Medulla oblongata (tissue), 1 donor: ENCODE measurements around the gene C10orf95.
"Not testable (repeated sequence)": the region's sequence is repeated elsewhere in the genome, so short reads cannot be mapped to it uniquely, and the experiment has no call there.

Experiments
- DNase-seq: peaks from one replicate; pipeline ENCODE4 v3.0.0-alpha.2; 2015; ENCODE audit errors: extremely low spot score

C10orf95 gene

GRCh38 chr10:102451105-102451969 is at the start of gene C10orf95:
TSS of gene C10orf95 (minus strand) at chr10:102451543. CDS start at chr10:102451093, 450 bp downstream.
- DNase-seq, result peak; percentile 14

- not testable (repeated sequence) for DNase-seq
Observed at GRCh38 chr10:102500686-102501085, 49.3 kb upstream of the C10orf95 start.

- no peak for DNase-seq
Observed at GRCh38 chr10:102499356-102499755, 48.0 kb upstream of the C10orf95 start.

- DNase-seq, result no peak
Observed at GRCh38 chr10:102497545-102497944, 46.2 kb upstream of the C10orf95 start.

GRCh38 chr10:102493771-102494170 is 42.4 kb upstream of the C10orf95 start:
- no peak for DNase-seq

- peak; percentile 87 for DNase-seq
Observed at GRCh38 chr10:102492983-102493382, 41.6 kb upstream of the C10orf95 start.

- no peak for DNase-seq
Observed at GRCh38 chr10:102492344-102492939, 41.1 kb upstream of the C10orf95 start.

- DNase-seq, result no peak
Observed at GRCh38 chr10:102491136-102491535, 39.8 kb upstream of the C10orf95 start.

GRCh38 chr10:102485093-102485784 is 33.9 kb upstream of the C10orf95 start:
- DNase-seq, result peak; percentile 18

- no peak for DNase-seq
Observed at GRCh38 chr10:102484021-102484420, 32.7 kb upstream of the C10orf95 start.

GRCh38 chr10:102480396-102480795 is 29.1 kb upstream of the C10orf95 start:
- no peak for DNase-seq

- DNase-seq, result no peak
Observed at GRCh38 chr10:102479651-102480050, 28.3 kb upstream of the C10orf95 start.

- no peak for DNase-seq
Observed at GRCh38 chr10:102476466-102477141, 25.3 kb upstream of the C10orf95 start.

- DNase-seq, result no peak
Observed at GRCh38 chr10:102475451-102476040, 24.2 kb upstream of the C10orf95 start.

- DNase-seq, result no peak
Observed at GRCh38 chr10:102473445-102474331, 22.3 kb upstream of the C10orf95 start.

- DNase-seq, result no peak
Observed at GRCh38 chr10:102470579-102471546, 19.5 kb upstream of the C10orf95 start.

- DNase-seq, result no peak
Observed at GRCh38 chr10:102468683-102469082, 17.3 kb upstream of the C10orf95 start.

GRCh38 chr10:102467971-102468438 is 16.7 kb upstream of the C10orf95 start:
- DNase-seq, result no peak

GRCh38 chr10:102467318-102467717 is 16.0 kb upstream of the C10orf95 start:
- DNase-seq, result no peak
